NCI-H2227 treated with DMSO at 0.1 percent for 48 hours (cell line): ENCODE measurements around the gene GATAD2A.

Source experiments
- DNase-seq: peaks from one replicate; lab custom pipeline; 2025; lab: John Stamatoyannopoulos, UW

The GATAD2A gene

GRCh38 chr19:19422156-19422555 is 16.7 kb downstream of the GATAD2A start:
- no peak for DNase-seq

DNA sequence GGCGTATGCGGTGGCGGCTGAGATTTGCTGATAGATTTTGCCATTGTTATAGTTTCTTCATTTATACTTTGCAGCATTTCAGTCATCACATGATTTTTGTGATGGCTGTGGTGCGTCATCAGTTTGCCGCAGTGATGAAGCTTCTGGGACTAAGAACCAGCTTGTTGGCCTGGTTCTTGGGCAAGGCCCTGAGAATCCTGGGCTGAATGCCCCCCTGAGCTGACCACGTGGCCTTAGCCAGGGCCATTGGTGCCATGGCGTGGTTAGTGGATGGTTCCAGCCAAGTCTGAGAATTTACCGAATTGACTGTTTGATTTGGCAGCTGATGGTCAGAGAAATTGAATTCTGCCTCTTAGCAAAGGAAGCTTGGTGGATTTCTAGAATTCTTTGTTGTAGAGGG is 17.8 kb downstream of the GATAD2A start:
- no peak for DNase-seq

- DNase-seq: no peak
Observed at GRCh38 chr19:19425170-19425875, 19.8 kb downstream of the GATAD2A start.

- no peak for DNase-seq
Observed at GRCh38 chr19:19426216-19426615, 20.7 kb downstream of the GATAD2A start.

GRCh38 chr19:19426799-19427198 is 21.3 kb downstream of the GATAD2A start:
- no peak for DNase-seq

DNA sequence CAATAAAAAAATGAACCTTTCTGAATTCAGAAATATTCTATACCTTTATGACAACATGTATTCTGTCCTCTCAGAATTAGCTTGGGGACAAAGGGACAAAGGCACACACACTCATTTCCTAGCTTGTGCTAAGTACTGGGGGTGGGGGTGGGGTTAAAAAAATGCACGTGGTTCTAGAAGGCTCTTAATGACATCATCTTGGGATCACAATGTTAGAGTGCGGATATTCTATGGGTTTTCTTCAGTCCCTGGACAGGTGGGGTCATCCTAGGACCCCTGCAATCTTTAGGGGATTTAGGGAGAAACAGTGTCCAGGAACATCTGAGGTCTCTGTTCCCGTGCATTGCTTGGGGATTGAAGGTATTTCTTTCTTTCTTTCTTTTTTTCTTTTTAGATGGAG is 21.8 kb downstream of the GATAD2A start:
- DNase-seq: no peak

- DNase-seq: no peak
Observed at GRCh38 chr19:19427944-19428343, 22.5 kb downstream of the GATAD2A start.

GRCh38 chr19:19428746-19429145 is 23.3 kb downstream of the GATAD2A start:
- no peak for DNase-seq

DNA sequence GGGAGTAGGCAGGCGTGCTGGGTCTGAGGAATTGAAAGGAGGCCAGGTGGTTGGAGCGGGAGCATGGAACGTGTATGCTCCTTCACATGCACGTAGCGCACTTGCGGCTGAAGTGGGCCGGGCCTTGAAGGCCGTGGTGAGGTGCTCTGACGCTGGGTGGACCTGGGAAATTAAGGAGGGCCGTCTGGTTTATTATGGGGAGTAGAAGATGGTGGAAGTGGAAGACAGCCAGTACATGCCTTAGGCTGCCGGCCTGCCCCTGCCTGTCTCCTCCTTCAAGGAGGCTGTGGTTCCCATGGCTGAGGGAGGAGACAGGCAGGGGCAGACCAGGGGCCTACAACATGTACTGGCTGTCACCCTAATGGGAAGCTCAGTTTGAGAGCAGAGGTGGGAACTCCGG is 23.9 kb downstream of the GATAD2A start:
- DNase-seq: no peak

GRCh38 chr19:19432732-19433131 is 27.3 kb downstream of the GATAD2A start:
- no peak for DNase-seq

GRCh38 chr19:19433666-19434213 is 28.3 kb downstream of the GATAD2A start:
- no peak for DNase-seq

GRCh38 chr19:19434483-19435045 is 29.1 kb downstream of the GATAD2A start:
- DNase-seq: no peak

DNA sequence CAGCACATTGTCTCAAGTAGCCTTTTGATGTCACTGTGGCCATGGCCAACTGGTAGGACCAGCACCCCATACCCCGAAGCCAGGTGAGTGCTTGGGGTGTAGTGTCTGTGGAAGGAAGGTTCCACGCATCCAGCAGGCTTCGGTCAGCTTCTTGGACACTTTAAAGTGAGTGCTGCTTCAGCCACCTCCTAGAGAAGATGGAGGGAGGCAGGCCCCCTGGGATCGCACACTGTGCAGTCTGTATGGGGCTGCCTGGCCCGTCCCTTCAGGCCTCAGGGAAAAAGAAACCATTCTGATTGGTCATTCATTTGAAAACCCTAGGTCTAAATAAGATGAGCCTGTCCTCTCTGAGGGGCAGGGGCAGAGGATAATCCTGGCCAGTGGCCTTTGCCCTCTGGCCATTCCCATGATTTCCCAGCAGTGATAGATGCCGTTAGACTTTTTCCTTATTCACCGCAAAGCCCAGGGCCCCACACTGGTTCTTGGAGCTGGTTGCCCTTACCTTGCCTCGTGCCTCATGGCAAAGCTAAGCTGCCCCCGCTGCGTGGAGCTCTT is 30.7 kb downstream of the GATAD2A start:
- no peak for DNase-seq

- DNase-seq: no peak
Observed at GRCh38 chr19:19438366-19439175, 33.1 kb downstream of the GATAD2A start.

GRCh38 chr19:19439176-19439482 is 33.7 kb downstream of the GATAD2A start:
- DNase-seq: no peak

DNA sequence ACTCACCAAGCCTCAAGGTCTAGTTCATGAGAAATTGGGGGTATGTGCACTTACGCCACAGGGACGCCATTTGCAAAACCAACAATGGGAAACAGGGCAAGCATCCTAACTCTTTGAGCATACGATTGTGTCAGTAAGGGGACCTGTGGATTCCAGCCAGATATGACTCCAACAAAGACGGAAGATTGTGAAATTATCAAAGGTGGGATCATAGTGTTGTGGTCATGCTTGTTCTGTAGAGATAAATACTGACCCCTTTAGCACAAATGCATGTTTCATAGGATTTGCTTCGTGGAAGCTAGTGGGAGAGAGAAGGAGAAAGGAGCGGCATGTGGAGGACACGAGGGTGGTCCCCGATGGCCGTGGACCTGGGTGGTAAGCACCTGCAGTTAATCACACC is 37.8 kb downstream of the GATAD2A start:
- DNase-seq: no peak

- DNase-seq: no peak
Observed at GRCh38 chr19:19443902-19444680, 38.6 kb downstream of the GATAD2A start.

DNA sequence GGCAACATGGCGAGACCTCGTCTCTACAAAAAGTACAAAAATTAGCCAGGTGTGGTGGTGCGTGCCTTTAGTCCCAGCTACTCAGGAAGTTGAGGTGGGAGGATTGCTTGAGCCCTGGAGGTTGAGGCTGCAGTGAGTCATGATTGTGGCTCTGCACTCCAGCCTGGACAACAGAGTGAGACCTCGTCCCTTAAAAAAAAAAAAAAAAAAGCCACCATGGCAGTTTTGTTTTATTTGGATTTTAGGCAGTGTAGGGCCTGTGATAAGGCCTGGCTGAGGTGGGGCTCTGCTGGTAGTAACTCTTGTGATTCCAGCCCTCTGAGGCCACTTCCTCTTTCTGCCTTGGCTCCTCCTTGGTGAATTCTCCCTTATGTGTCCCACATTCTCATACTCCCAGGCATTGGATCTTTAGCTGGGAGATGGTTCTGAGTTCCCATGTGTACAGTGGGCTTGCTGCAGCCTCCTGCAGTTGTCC is 39.2 kb downstream of the GATAD2A start:
- no peak for DNase-seq

DNA sequence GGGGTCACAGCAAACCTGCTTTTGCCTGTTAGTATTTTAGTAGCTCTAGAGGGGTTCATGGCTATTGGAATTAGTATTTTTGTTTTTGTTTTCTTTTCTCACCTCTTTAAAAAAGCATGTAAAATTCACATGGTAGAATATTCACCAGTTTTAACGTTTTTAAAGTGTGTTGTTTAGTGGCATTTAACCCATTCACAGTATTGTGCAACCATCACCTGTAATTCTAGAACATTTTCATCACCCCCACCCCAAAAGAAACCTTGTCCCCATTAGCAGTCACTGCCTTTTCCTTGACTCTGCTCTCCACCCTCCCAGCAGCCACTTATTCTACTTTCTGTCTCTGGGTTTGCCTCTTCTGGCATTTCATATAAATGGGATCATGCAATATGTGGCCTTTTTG is 39.8 kb downstream of the GATAD2A start:
- DNase-seq: no peak

GRCh38 chr19:19445911-19446361 is 40.5 kb downstream of the GATAD2A start:
- no peak for DNase-seq

DNA sequence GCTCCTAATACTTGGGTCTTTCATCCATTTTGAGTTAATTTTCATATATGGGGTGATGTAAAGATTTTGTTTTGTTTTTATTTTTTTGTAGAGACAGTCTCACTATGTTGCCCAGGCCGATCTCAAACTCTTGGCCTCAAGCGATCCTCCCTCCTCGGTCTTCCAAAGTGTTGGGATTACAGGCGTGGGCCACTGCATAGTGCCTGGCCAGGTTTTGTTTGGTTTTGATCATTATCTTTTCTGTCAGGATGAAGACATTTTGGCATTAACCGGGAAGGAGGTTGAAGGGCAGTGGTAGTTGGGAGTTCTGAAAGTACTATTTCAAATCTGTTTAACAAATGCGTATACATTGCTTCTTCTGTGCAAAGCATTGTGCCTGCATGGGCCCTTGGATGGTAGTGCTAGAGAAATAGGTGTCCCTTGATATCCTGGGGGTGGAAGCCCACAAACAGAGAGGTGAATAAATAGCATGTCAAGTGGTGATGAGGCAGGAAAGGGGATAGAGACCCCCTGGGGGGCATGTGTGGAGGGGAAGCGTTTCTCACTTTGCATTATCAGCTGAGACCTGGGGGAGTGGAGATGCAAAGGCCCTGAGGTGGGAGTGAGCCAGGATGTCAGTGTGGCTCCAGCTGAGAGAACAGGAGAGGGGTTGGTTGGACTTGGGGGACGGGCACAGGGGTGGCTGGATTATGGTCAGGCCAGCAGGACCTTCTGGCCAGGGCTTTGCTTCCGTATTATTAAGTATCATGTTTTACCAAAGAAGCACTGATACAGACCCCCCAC is 41.4 kb downstream of the GATAD2A start:
- DNase-seq: no peak
